HG03460 (cell line): ENCODE results near the gene LRRC72.

Source experiments
- ATAC-seq: cut with Tn5 transposase; IDR thresholded peaks from one replicate; pipeline ENCODE4 v1.9.1; 2021; ENCODE audit not compliant: unreplicated experiment

Gene LRRC72

GRCh38 chr7:16616542-16616941 is 89.9 kb downstream of the LRRC72 start:
- no peak for ATAC-seq

- peak; percentile 88 for ATAC-seq
Measured at GRCh38 chr7:16619979-16620408, 93.4 kb downstream of the LRRC72 start.

GRCh38 chr7:16626388-16626787 is 99.8 kb downstream of the LRRC72 start:
- ATAC-seq = no peak

GRCh38 chr7:16627236-16627635 is 100.6 kb downstream of the LRRC72 start:
- no peak for ATAC-seq

- no peak for ATAC-seq
Measured at GRCh38 chr7:16630654-16631053, 104.0 kb downstream of the LRRC72 start.
